Testis (tissue), 2 donors: ENCODE results near the gene ANKS1B.

Source experiments
- POLR2A ChIP-seq: fragments of 450-650 bp; IDR thresholded peaks from one replicate; pipeline ENCODE4 v1.6.1; 2017; ENCODE audit warnings: antibody characterized with exemption, mild to moderate bottlenecking, moderate library complexity
- TF ChIP-seq, protein P1 (sequence below), 3 experiments: fragments of 450-650 bp in 2 of 3; fragments of 200-600 bp in 1 of 3; sonication (generic) in 1 of 3; IDR thresholded peaks; one replicate each; pipeline ENCODE4 v1.5.1; 2016 to 2019; ENCODE audit warnings: antibody characterized with exemption in 3 of 3, mild to moderate bottlenecking in 2 of 3, moderate library complexity in 1 of 3

GRCh38 chr12:99110868-99111267, 873.9 kb downstream of the ANKS1B start:
- TF ChIP-seq, protein P1, sequence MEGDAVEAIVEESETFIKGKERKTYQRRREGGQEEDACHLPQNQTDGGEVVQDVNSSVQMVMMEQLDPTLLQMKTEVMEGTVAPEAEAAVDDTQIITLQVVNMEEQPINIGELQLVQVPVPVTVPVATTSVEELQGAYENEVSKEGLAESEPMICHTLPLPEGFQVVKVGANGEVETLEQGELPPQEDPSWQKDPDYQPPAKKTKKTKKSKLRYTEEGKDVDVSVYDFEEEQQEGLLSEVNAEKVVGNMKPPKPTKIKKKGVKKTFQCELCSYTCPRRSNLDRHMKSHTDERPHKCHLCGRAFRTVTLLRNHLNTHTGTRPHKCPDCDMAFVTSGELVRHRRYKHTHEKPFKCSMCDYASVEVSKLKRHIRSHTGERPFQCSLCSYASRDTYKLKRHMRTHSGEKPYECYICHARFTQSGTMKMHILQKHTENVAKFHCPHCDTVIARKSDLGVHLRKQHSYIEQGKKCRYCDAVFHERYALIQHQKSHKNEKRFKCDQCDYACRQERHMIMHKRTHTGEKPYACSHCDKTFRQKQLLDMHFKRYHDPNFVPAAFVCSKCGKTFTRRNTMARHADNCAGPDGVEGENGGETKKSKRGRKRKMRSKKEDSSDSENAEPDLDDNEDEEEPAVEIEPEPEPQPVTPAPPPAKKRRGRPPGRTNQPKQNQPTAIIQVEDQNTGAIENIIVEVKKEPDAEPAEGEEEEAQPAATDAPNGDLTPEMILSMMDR (IDR thresholded peaks at IDR 0.05) = no peak
- no peak for TF ChIP-seq POLR2A
